H9 (cell line): ENCODE data around the gene ZMYM2. TPM values are rescaled to one million over a fixed set of nuclear protein-coding genes. Genes with fewer than 3 reads are reported as not detected.

Experiments used
- DNase-seq: peaks from one replicate; pipeline ENCODE4 v3.0.0-alpha.2; 2017
- H2AFZ ChIP-seq: one replicate; pipeline ENCODE4 v1.6.1; 2013; ENCODE audit warnings: mild to moderate bottlenecking, low read length, control low read depth, moderate library complexity
- H2AK5ac ChIP-seq: 2 replicates; pipeline ENCODE4 v1.6.1; 2013; ENCODE audit warnings: low read length, control low read depth, mixed read lengths; ENCODE audit not compliant: insufficient read length
- H2BK120ac ChIP-seq: one replicate; pipeline ENCODE4 v1.6.1; 2013; ENCODE audit warnings: low read depth, mild to moderate bottlenecking, low read length, control low read depth, inconsistent platforms; ENCODE audit not compliant: poor library complexity, severe bottlenecking
- H2BK12ac ChIP-seq: 2 replicates; pipeline ENCODE4 v1.6.1; 2013; ENCODE audit warnings: low read length, control low read depth, mixed read lengths, low read depth; ENCODE audit not compliant: insufficient read length
- H2BK15ac ChIP-seq: 2 replicates; pipeline ENCODE4 v1.6.1; 2013; ENCODE audit warnings: low read depth, low read length, control low read depth
- H2BK20ac ChIP-seq: one replicate; pipeline ENCODE4 v1.6.1; 2013; ENCODE audit warnings: low read depth, mild to moderate bottlenecking, low read length, control low read depth, inconsistent platforms; ENCODE audit not compliant: poor library complexity, severe bottlenecking
- H2BK5ac ChIP-seq: 2 replicates; pipeline ENCODE4 v1.6.1; 2013; ENCODE audit warnings: low read length, control low read depth, mixed read lengths; ENCODE audit not compliant: insufficient read length
- H3K14ac ChIP-seq: 2 replicates; pipeline ENCODE4 v1.6.1; 2013; ENCODE audit warnings: low read length, control low read depth; ENCODE audit not compliant: insufficient read depth
- H3K18ac ChIP-seq: 2 replicates; pipeline ENCODE4 v1.6.1; 2013; ENCODE audit warnings: low read depth, mild to moderate bottlenecking, mixed read lengths, low read length, control low read depth; ENCODE audit not compliant: insufficient read length
- H3K23ac ChIP-seq: 2 replicates; pipeline ENCODE4 v1.6.1; 2013; ENCODE audit warnings: low read length, control low read depth, mixed read lengths, low read depth; ENCODE audit not compliant: insufficient read length
- H3K23me2 ChIP-seq: 2 replicates; pipeline ENCODE4 v1.6.1; 2013; ENCODE audit warnings: low read depth, mild to moderate bottlenecking, mixed read lengths, low read length, control low read depth; ENCODE audit not compliant: insufficient read length, poor library complexity, severe bottlenecking
- H3K27ac ChIP-seq: 2 replicates; pipeline ENCODE4 v1.5.1; 2013; ENCODE audit warnings: low read length, control low read depth, mixed read lengths, low read depth; ENCODE audit not compliant: insufficient read length
- H3K27me3 ChIP-seq: 2 replicates; pipeline ENCODE4 v1.6.1; 2013; ENCODE audit warnings: low read length, control low read depth, inconsistent platforms; ENCODE audit not compliant: insufficient read depth
- H3K4ac ChIP-seq: 2 replicates; pipeline ENCODE4 v1.6.1; 2013; ENCODE audit warnings: low read depth, mild to moderate bottlenecking, control low read depth, inconsistent platforms, low read length, moderate library complexity
- H3K4me1 ChIP-seq: 2 replicates; pipeline ENCODE4 v1.6.1; 2013; ENCODE audit warnings: low read length, control low read depth, inconsistent platforms; ENCODE audit not compliant: insufficient read depth
- H3K4me2 ChIP-seq: 2 replicates; pipeline ENCODE4 v1.6.1; 2013; ENCODE audit warnings: low read length, control low read depth, mixed read lengths; ENCODE audit not compliant: insufficient read length, insufficient read depth
- H3K56ac ChIP-seq: 2 replicates; pipeline ENCODE4 v1.6.1; 2013; ENCODE audit warnings: low read depth, mild to moderate bottlenecking, mixed read lengths, low read length, control low read depth; ENCODE audit not compliant: insufficient read length
- H3K79me1 ChIP-seq: 2 replicates; pipeline ENCODE4 v1.6.1; 2013; ENCODE audit warnings: low read depth, mild to moderate bottlenecking, moderate library complexity, low read length, control low read depth, inconsistent platforms; ENCODE audit not compliant: insufficient read depth, poor library complexity, severe bottlenecking
- H3K79me2 ChIP-seq: 2 replicates; pipeline ENCODE4 v1.6.1; 2013; ENCODE audit warnings: low read length, control low read depth, inconsistent platforms; ENCODE audit not compliant: insufficient read depth
- H3K9ac ChIP-seq: 2 replicates; pipeline ENCODE4 v1.6.1; 2013; ENCODE audit warnings: low read length, control low read depth, mixed read lengths; ENCODE audit not compliant: insufficient read length; ENCODE audit errors: extremely low read depth
- H3K9me3 ChIP-seq: one replicate; pipeline ENCODE4 v1.6.1; 2013; ENCODE audit warnings: low read depth, low read length, inconsistent platforms; ENCODE audit not compliant: control insufficient read depth
- H3T11ph ChIP-seq: one replicate; pipeline ENCODE4 v1.6.1; 2013; ENCODE audit warnings: mild to moderate bottlenecking, low read length, control low read depth, inconsistent platforms
- H4K20me1 ChIP-seq: one replicate; pipeline ENCODE4 v1.6.1; 2013; ENCODE audit not compliant: control insufficient read depth, insufficient read length, insufficient read depth
- H4K5ac ChIP-seq: 2 replicates; pipeline ENCODE4 v1.6.1; 2013; ENCODE audit warnings: low read depth, mild to moderate bottlenecking, mixed read lengths, low read length, control low read depth; ENCODE audit not compliant: insufficient read length
- H4K8ac ChIP-seq: replicated peaks from 2 replicates; pipeline ENCODE4 v1.6.1; 2013; ENCODE audit warnings: low read length, control low read depth, mixed read lengths, low read depth; ENCODE audit not compliant: insufficient read length
- H4K91ac ChIP-seq: 2 replicates; pipeline ENCODE4 v1.6.1; 2013; ENCODE audit warnings: low read depth, mild to moderate bottlenecking, moderate library complexity, mixed read lengths, low read length, control low read depth; ENCODE audit not compliant: insufficient read length
- H3K27ac Mint-ChIP-seq, 3 experiments: 2 replicates in 2 of 3; 3 replicates in 1 of 3; pipeline ENCODE4 v1.8.0; 2020 to 2021; ENCODE audit warnings: mixed read lengths in 3 of 3, mild to moderate bottlenecking in 1 of 3, moderate library complexity in 1 of 3
- H3K27me3 Mint-ChIP-seq: 2 replicates; pipeline ENCODE4 v1.8.0; 2021; ENCODE audit warnings: low read depth, mild to moderate bottlenecking, moderate library complexity, mixed read lengths
- H3K36me3 Mint-ChIP-seq, 3 experiments: 2 replicates in 2 of 3; 3 replicates in 1 of 3; pipeline ENCODE4 v1.8.0; 2020 to 2021; ENCODE audit warnings: low read depth in 3 of 3, mixed read lengths in 3 of 3; ENCODE audit not compliant: insufficient read depth in 1 of 3
- H3K4me1 Mint-ChIP-seq, 2 experiments: 2 replicates each; pipeline ENCODE4 v1.8.0; 2020; ENCODE audit warnings: mixed read lengths in 2 of 2
- H3K4me3 Mint-ChIP-seq, 2 experiments: 2 replicates in 1 of 2; 3 replicates in 1 of 2; pipeline ENCODE4 v1.8.0; 2020 to 2021; ENCODE audit warnings: mild to moderate bottlenecking in 2 of 2, mixed read lengths in 2 of 2, moderate library complexity in 1 of 2
- H3K9me3 Mint-ChIP-seq, 2 experiments: 2 replicates in 1 of 2; 3 replicates in 1 of 2; pipeline ENCODE4 v1.8.0; 2020; ENCODE audit warnings: mild to moderate bottlenecking in 2 of 2, mixed read lengths in 2 of 2, moderate library complexity in 1 of 2
- WGBS: extraction: QIAGEN DNeasy Blood & Tissue Kit; methylation state at CpG from one replicate; pipeline ENCODE4 v1.1.7; 2013; ENCODE audit warnings: missing lambda C conversion rate, low lambda C conversion rate, mixed read lengths; ENCODE audit not compliant: insufficient read length; ENCODE audit errors: extremely low coverage; 5-methylcytosine and 5-hydroxymethylcytosine counted together
- total RNA-seq: library from RNA; stranded (reverse); gene quantifications from 2 replicates; pipeline ENCODE4 v1.2.1, GENCODE V29; 2021
- TF ChIP-seq, protein P1 (sequence below): fragments of 200-600 bp; sonication (generic); conservative IDR thresholded peaks from 3 replicates; pipeline ENCODE4 v1.8.0; 2021; ENCODE audit warnings: antibody characterized with exemption, mild to moderate bottlenecking

The ZMYM2 gene
- total RNA-seq, 1 experiment from 2014 or later: 173 TPM

DNA sequence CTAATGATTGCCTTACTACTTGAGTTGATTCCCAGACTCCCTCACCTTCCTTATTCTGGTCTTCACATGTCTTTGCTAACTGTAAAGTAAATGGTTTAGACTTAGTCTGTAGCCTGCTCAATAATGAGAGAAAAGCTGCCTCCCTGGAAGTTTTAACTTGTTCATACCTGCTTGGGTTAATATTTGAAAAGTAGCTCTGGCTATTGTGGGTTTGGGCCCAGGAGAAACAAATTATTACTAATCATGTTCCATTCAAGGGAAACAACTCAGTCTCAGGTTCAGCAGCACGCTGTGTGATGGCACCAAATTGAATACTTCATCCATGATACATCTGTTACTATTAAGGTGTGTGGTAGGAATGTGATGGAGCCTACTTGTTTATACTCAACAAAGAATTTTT, 75.0 kb downstream of the ZMYM2 start:
- H3K27ac Mint-ChIP-seq: no peak overlapping the region
- no peak overlapping the region for H4K5ac ChIP-seq

More for the DNA sequence above, 75.0 kb downstream of the ZMYM2 start:
- no peak overlapping the region for H3K27ac ChIP-seq
- H2BK20ac ChIP-seq: no peak overlapping the region
- H3K18ac ChIP-seq: no peak overlapping the region
- no peak overlapping the region for H3K4me2 ChIP-seq
- no CpG with 5 or more reads among the region's 1 CpG for WGBS
- TF ChIP-seq, protein P1, sequence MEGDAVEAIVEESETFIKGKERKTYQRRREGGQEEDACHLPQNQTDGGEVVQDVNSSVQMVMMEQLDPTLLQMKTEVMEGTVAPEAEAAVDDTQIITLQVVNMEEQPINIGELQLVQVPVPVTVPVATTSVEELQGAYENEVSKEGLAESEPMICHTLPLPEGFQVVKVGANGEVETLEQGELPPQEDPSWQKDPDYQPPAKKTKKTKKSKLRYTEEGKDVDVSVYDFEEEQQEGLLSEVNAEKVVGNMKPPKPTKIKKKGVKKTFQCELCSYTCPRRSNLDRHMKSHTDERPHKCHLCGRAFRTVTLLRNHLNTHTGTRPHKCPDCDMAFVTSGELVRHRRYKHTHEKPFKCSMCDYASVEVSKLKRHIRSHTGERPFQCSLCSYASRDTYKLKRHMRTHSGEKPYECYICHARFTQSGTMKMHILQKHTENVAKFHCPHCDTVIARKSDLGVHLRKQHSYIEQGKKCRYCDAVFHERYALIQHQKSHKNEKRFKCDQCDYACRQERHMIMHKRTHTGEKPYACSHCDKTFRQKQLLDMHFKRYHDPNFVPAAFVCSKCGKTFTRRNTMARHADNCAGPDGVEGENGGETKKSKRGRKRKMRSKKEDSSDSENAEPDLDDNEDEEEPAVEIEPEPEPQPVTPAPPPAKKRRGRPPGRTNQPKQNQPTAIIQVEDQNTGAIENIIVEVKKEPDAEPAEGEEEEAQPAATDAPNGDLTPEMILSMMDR: no peak
- no peak overlapping the region for H2BK12ac ChIP-seq
- H3K27me3 ChIP-seq: no peaks in the 10 kb centered on the region
- DNase-seq: no peak
- H3K79me1 ChIP-seq: no peaks in the 10 kb centered on the region
- Mint-ChIP-seq H3K4me1 (no peaks in the 10 kb centered on the region), H3K4me3 (no peak overlapping the region), H3K9me3 (no peaks in the 10 kb centered on the region), H3K36me3 (peaks cover 50 to 88% (median 76%) of the 10 kb centered on the region in 3 experiments), H3K27me3 (no peaks in the 10 kb centered on the region)
- H3K23me2 ChIP-seq: no peaks in the 10 kb centered on the region
- no peaks in the 10 kb centered on the region for H3K4me1 ChIP-seq
- no peak overlapping the region for H2BK15ac ChIP-seq
- no peak overlapping the region for H3K14ac ChIP-seq
- no peak overlapping the region for H4K8ac ChIP-seq
- H3K56ac ChIP-seq: no peak overlapping the region
- H2AK5ac ChIP-seq: no peak overlapping the region
- no peak overlapping the region for H2BK120ac ChIP-seq
- no peak overlapping the region for H2BK5ac ChIP-seq
- no peaks in the 10 kb centered on the region for H4K20me1 ChIP-seq
- no peaks in the 10 kb centered on the region; the same call in 1 of the 2 replicates for H3K79me2 ChIP-seq
- no peak overlapping the region for H3K4ac ChIP-seq
- H4K91ac ChIP-seq: no peak overlapping the region
- no peak overlapping the region for H3K9ac ChIP-seq
- no peak overlapping the region for H3T11ph ChIP-seq
- no peak overlapping the region for H2AFZ ChIP-seq
- H3K23ac ChIP-seq: no peak overlapping the region
- H3K9me3 ChIP-seq: no peaks in the 10 kb centered on the region
